ENCODE data around the gene FBRS.
"Not testable (repeated sequence)": the region's sequence is repeated elsewhere in the genome, so short reads cannot be mapped to it uniquely, and the experiment has no call there.

FBRS gene

DNA sequence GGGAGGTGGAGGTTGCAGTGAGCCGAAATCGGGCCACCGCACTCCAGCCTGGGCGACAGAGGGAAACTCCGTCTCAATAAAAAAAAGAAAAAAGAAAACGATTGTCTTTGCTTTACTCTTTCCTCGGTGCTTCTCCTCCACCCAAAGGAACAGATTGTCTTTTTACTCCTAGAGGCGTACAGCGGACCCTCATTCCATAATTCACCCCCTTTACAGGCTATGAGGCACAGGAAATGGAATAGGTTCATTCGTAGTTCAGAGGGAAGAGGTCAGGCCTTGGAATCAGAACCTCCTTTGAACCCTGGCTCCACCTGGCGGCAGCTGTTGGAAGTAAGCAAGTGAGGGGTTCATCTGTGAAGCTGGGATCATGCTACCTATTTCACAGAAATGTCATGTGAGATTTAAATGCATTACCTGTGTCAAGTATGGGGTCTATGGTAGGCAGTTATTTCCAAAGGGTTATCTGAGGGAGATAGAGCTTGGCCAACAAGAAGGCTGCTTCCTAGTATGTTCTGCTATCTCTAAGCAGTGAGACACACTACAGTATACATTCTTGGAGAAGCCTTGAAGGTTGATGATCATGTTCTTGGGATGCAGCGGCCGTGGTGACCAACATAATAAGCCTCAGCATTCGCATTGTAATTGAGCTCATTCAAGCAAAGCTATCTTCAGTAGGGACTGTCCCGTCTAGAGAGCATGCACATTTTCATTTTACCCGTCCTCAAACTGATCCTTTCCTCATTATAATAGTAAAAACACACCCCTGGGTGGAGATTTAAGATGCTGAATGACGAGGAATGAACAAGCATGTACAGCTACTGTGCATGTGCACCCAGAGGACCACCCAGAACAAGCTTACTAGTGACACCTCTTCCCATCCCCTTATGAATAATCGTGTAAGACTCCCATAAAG, 29.3 kb upstream of the FBRS start:
- H3K4me3 Mint-ChIP-seq = peak overlapping the region; percentile 19 to 46
- peaks cover 0 to 8% of the 10 kb centered on the region in 2 donors for H3K27me3 Mint-ChIP-seq
- peak; percentile 92 for ATAC-seq (replicated peaks)
- H3K4me1 Mint-ChIP-seq (ENCODE audit: low read depth in 2 of 2) = peaks cover 3 to 4% of the 10 kb centered on the region in 2 donors
- peak; percentile 80 to 88 (median 84) for DNase-seq
- peak overlapping the region in 1 of 2 donors; percentile 20 for H3K27ac Mint-ChIP-seq
- H3K36me3 Mint-ChIP-seq (ENCODE audit: insufficient read depth) = peaks cover 4% of the 10 kb centered on the region
- H3K9me3 Mint-ChIP-seq = no peaks in the 10 kb centered on the region

DNA sequence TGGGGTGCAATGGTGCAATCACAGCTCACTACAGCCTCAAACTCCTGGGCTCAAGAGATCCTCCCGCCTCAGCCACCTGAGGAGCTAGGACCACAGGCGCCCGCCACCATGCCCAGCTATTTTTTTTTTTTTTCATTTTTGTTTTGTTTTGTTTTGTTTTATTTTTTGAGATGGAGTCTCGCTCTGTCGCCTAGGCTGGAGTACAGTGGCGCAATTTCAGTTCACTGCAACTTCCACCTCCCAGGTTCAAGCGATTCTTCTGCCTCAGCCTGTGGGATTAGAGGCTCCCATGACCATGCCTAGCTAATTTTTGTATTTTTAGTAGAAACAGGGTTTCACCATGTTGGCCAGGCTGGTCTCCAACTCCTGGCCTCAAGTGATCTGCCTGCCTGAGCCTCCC, 25.8 kb upstream of the FBRS start:
- H3K4me3 Mint-ChIP-seq; H3K9me3 Mint-ChIP-seq; H3K36me3 Mint-ChIP-seq (ENCODE audit: insufficient read depth); DNase-seq; H3K27ac Mint-ChIP-seq; ATAC-seq (replicated peaks); H3K27me3 Mint-ChIP-seq: not testable (repeated sequence)
- peaks cover 13 to 16% of the 10 kb centered on the region in 2 donors for H3K4me1 Mint-ChIP-seq (ENCODE audit: low read depth in 2 of 2)

DNA sequence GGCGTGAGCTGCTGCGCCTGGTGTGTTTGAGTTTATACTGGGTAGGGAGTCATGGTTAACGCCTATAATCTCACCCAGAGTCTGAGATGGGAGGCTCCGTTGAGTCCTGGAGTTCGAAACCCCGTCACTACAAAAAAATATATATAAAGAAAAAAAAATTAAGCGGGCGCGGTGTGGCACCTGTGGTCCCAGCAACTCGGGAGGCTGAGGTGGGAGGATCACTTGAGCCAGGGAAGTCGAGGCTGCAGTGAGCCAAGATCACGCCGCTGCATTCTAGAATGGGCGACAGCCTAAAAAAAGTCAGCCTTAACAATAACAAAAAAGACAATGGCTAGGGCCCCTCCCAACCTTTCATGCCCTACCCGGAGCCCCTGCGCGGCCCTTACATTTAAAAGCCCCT, 24.7 kb upstream of the FBRS start:
- no peaks in the 10 kb centered on the region for H3K9me3 Mint-ChIP-seq
- H3K4me1 Mint-ChIP-seq (ENCODE audit: low read depth in 2 of 2) = peaks cover 13 to 16% of the 10 kb centered on the region in 2 donors
- H3K36me3 Mint-ChIP-seq (ENCODE audit: insufficient read depth) = peaks cover 10% of the 10 kb centered on the region
- no peaks in the 10 kb centered on the region for H3K27me3 Mint-ChIP-seq
- DNase-seq = no peak
- no peak for ATAC-seq (replicated peaks)
- peak overlapping the region; percentile 97 to 98 for H3K27ac Mint-ChIP-seq
- H3K4me3 Mint-ChIP-seq = peak overlapping the region; percentile 79 to 80

DNA sequence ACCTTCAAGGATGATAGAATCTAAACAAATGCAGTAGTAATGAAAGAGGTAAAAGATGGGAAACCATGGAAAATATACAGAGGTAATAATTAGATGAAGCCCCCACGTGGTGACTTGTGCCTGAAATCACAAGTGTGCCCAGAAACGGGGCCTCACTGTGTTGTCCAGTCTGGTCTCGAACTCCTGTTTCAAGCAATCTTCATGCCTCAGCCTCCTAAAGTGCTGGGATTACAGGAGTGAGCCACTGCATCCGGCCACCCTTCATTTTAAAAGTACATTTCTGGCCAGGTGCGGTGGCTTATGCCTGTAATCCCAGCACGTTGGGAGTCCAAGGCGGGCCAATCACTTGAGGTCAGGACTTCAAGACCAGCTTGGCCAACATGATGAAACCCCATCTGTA, 21.6 kb upstream of the FBRS start:
- Mint-ChIP-seq H3K27me3 (no peaks in the 10 kb centered on the region), H3K4me3 (no peak overlapping the region), H3K27ac (no peak overlapping the region), H3K4me1 (ENCODE audit: low read depth in 2 of 2) (peaks cover 10 to 12% of the 10 kb centered on the region in 2 donors), H3K36me3 (ENCODE audit: insufficient read depth) (peaks cover 10% of the 10 kb centered on the region), H3K9me3 (no peaks in the 10 kb centered on the region)
- ATAC-seq (replicated peaks) (no peak), DNase-seq (no peak)

DNA sequence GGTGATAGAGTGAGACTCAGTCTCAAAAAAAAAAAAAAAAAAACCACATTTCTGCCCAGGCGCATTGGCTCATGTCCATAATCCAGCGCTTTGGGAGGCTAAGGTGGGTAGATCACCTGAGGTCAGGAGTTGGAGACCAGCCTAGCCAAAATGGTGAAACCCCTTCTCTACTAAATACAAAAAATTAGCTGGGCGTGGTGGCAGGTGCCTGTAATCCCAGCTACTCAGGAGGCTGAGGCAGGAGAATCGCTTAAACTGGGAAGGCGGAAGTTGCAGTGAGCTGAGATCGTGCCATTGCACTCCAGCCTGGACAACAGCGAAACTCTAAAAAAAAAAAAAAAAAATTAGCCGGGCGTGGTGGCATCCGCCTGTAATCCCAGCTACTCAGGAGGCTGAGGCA, 21.1 kb upstream of the FBRS start:
- ATAC-seq (replicated peaks); H3K36me3 Mint-ChIP-seq (ENCODE audit: insufficient read depth); DNase-seq; H3K9me3 Mint-ChIP-seq; H3K4me3 Mint-ChIP-seq; H3K27ac Mint-ChIP-seq; H3K27me3 Mint-ChIP-seq: not testable (repeated sequence)
- peaks cover 10 to 12% of the 10 kb centered on the region in 2 donors for H3K4me1 Mint-ChIP-seq (ENCODE audit: low read depth in 2 of 2)

DNA sequence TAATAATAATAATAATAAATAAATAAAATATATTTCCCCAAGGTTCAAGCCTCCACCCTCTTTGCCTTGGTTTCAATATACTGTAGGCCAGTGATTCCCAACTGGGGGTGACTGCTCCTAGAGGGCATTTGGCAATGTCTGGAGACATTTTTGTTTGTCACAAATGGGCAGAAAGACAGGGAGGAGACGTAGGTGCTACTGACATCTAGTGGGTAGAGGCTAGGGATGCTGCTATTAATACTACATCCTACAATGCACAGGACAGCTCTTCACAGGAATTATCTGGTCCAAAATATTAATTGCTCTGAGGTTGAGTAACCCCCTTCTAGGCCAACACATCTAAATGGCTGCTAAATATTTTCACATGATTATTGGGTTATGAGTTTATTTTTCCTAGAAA, 20.3 kb upstream of the FBRS start:
- no peak overlapping the region for H3K4me3 Mint-ChIP-seq
- peaks cover 10 to 12% of the 10 kb centered on the region in 2 donors for H3K4me1 Mint-ChIP-seq (ENCODE audit: low read depth in 2 of 2)
- peaks cover 7% of the 10 kb centered on the region for H3K36me3 Mint-ChIP-seq (ENCODE audit: insufficient read depth)
- H3K9me3 Mint-ChIP-seq = no peaks in the 10 kb centered on the region
- DNase-seq = no peak
- ATAC-seq (replicated peaks) = no peak
- H3K27ac Mint-ChIP-seq = no peak overlapping the region
- H3K27me3 Mint-ChIP-seq = no peaks in the 10 kb centered on the region

DNA sequence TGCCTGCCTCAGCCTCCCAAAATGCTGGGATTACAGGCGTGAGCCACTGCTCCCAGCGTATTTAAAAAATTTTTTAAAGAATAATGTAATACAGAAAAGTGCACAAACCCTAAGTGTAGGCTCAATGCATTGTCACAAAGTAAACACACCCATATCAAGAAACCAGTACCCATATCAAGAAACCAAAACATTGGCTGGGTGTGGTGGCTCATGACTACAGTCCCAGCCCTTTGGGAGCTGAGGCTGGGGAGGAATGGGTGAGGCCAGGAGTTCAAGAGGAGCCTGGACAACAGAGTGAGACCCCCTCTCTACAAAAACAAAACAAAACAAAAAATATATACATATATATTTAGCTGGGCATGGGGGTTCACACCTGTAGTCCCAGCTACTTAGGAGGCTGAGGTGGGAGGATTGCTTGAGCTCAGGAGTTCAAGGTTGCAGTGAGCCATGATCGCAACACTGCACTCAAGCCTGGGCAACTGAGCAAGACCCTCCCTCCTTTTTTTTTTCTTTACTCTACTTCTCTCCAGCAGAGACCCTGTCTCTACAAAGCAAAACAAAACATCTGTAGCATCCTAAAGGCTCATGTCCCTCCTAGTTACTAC, 16.8 kb upstream of the FBRS start:
- DNase-seq = no peak
- H3K27ac Mint-ChIP-seq = no peak overlapping the region
- ATAC-seq (replicated peaks) = no peak
- H3K4me3 Mint-ChIP-seq = no peak overlapping the region
- no peaks in the 10 kb centered on the region for H3K27me3 Mint-ChIP-seq
- H3K9me3 Mint-ChIP-seq = no peaks in the 10 kb centered on the region
- no peaks in the 10 kb centered on the region for H3K36me3 Mint-ChIP-seq (ENCODE audit: insufficient read depth)
- H3K4me1 Mint-ChIP-seq (ENCODE audit: low read depth in 2 of 2) = no peaks in the 10 kb centered on the region

DNA sequence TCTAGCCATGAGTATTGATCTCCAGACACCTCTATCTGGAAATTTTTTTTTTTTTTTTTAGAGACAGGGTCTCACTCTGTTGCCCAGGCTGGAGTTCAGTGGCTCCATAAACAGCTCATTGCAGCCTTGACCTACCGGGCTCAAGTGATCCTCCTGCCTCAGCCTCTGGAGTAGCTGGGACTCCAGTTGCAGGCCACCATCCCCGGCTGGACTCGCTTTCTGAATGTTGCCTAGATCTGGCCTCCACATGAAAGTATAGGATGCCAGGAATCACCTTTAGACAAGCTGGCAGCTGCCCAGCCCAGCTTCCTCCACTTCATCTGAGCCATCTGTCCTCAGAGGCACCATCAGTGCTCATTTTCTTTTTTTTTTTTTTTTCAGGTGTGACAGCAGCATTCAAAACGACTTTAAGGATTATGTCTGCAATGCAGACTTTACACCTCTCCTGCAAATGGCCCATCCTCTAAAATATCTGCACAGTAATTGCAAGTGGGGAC, 13.8 kb upstream of the FBRS start:
- no peak overlapping the region for H3K27ac Mint-ChIP-seq
- no peaks in the 10 kb centered on the region for H3K36me3 Mint-ChIP-seq (ENCODE audit: insufficient read depth)
- ATAC-seq (replicated peaks) (no peak), DNase-seq (no peak)
- H3K4me1 Mint-ChIP-seq (ENCODE audit: low read depth in 2 of 2) = no peaks in the 10 kb centered on the region
- no peak overlapping the region for H3K4me3 Mint-ChIP-seq
- H3K27me3 Mint-ChIP-seq = no peaks in the 10 kb centered on the region
- H3K9me3 Mint-ChIP-seq = no peaks in the 10 kb centered on the region

DNA sequence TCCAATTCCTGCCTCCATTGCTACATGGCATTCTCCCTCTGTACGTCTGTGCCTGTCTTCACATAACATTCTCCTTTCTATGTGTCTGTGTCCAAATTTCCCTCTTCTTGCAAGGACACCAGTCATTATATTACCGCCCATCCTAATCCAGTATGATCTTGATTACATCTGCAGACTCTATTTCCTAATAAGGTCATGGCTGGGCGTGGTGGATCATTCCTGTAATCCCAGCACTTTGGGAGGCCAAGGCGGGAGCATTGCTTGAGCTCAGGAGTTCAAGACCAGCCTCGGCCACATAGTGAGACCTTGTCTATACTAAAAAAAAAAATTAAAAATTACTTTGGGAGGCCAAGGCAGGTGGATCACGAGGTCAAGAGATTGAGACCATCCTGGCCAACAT, 12.5 kb upstream of the FBRS start:
- Mint-ChIP-seq H3K4me3 (no peak overlapping the region), H3K36me3 (ENCODE audit: insufficient read depth) (peaks cover 10% of the 10 kb centered on the region), H3K9me3 (no peaks in the 10 kb centered on the region), H3K4me1 (ENCODE audit: low read depth in 2 of 2) (peaks cover 8 to 10% of the 10 kb centered on the region in 2 donors), H3K27me3 (no peaks in the 10 kb centered on the region), H3K27ac (no peak overlapping the region)
- DNase-seq = no peak
- ATAC-seq (replicated peaks) = no peak

DNA sequence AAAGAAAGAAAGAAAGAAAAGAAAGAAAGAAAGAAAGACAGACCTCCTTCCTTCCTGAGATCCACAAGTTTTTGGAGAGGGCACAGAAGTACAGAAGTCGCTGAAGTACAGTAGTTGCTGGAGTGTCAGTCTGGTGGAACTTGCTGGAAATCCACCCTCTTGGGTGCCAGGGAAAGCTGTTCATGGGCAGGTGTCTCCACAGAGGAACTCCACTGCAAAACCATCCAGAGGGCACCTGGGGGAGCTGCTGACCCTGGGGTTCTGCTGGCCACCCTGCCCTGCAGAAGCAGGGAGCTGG, 11.0 kb upstream of the FBRS start:
- no peaks in the 10 kb centered on the region for H3K9me3 Mint-ChIP-seq
- no peaks in the 10 kb centered on the region for H3K27me3 Mint-ChIP-seq
- H3K36me3 Mint-ChIP-seq (ENCODE audit: insufficient read depth) = peaks cover 23% of the 10 kb centered on the region
- H3K27ac Mint-ChIP-seq = no peak overlapping the region
- ATAC-seq (replicated peaks) (no peak), DNase-seq (no peak)
- no peak overlapping the region for H3K4me3 Mint-ChIP-seq
- H3K4me1 Mint-ChIP-seq (ENCODE audit: low read depth in 2 of 2) = peaks cover 18 to 19% of the 10 kb centered on the region in 2 donors

DNA sequence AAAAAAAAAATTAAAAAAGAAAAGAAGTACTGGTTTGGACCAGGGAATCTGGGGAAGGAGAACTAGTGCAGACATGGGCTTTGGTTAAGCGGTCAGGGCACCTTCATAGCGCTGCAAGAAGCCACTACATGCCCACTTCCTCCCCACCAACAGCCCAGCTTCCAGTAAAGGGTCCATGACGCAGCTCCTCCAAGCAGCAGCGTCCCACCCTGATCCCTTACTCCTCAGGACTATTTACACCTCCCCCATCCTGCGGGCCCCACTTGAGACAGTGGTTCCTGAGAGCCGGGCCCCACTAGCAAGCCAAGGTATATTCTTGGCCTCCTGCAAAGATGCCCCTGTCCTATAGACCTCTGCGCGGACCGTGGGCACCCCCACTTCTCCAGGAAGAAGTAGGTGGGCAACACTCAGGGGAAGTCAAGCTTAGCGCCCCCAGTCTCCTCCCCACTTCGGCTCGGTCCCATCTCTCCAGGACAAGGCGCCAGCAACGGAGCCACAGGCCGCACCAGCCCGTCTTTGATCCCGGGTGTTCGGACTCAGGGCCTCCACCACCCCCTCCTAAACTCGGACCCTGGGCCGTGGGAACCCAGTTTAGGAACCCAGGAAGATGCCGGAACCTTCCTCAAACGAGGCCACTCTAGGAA, 8.4 kb upstream of the FBRS start:
- Mint-ChIP-seq H3K4me3 (peak overlapping the region; percentile 97 to 98), H3K27me3 (no peaks in the 10 kb centered on the region), H3K27ac (peak overlapping the region; percentile 95 to 97), H3K9me3 (no peaks in the 10 kb centered on the region), H3K36me3 (ENCODE audit: insufficient read depth) (peaks cover 39% of the 10 kb centered on the region), H3K4me1 (ENCODE audit: low read depth in 2 of 2) (peaks cover 25 to 28% of the 10 kb centered on the region in 2 donors)
- peak in 1 of 3 experiments; percentile 33 for DNase-seq
- ATAC-seq (replicated peaks) = peak; percentile 16

DNA sequence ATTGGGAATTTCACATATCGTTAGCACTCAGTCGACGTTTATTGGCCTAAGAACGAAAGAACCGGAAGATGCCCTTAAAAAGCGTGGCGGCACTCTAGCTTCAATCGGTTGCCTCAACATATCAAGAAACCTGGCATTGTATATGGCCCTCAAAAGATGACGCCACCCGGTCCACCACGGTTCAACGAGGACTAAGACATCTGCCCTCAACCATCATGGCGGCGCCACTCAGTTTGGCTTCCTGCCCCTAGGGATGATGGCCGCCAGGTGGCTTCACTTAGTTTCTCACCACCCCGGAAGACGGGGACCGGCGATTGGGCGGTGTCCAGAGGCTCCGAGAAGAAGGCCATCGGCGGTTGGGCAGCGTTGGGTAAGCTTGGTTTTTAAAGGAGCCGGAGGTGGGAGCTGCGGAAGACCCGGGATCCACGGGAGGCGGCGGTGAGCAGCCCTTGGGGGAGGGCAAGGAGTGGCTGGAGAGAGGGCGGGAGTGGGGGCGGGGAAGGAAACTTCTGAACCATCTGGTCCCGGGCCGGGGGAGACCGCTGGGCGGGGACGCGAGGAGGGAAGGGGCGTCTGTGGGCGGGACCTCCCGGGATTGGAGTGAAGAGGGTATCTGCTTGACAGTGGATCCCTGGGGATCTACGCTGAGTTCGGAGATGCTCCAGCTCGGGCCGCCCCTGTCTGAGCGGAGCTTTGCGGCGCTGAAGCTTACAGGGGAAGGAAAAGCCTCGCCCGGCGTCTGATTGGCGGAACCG, 7.7 kb upstream of the FBRS start, which contains the start of gene PRR14:
PRR14 (plus strand) TSS at position 592 of the 755 bp plus-strand sequence. CDS start 686 bp downstream, outside the sequence.
- peaks cover 28 to 29% of the 10 kb centered on the region in 2 donors for H3K4me1 Mint-ChIP-seq (ENCODE audit: low read depth in 2 of 2)

More for the DNA sequence above, 7.7 kb upstream of the FBRS start, which contains the start of gene PRR14:
- H3K36me3 Mint-ChIP-seq (ENCODE audit: insufficient read depth) = peaks cover 46% of the 10 kb centered on the region
- H3K27me3 Mint-ChIP-seq = no peaks in the 10 kb centered on the region
- ATAC-seq (replicated peaks) (peak; percentile 83), DNase-seq (peak; percentile 95 to 98 (median 96))
- peak within 1 kb of the TSS; percentile 97 to 98 for H3K4me3 Mint-ChIP-seq
- no peaks in the 10 kb centered on the region for H3K9me3 Mint-ChIP-seq
- H3K27ac Mint-ChIP-seq = peak within 1 kb of the TSS; percentile 95 to 97
